Measurements from ENCODE around the gene TPBGL.

The TPBGL gene

DNA sequence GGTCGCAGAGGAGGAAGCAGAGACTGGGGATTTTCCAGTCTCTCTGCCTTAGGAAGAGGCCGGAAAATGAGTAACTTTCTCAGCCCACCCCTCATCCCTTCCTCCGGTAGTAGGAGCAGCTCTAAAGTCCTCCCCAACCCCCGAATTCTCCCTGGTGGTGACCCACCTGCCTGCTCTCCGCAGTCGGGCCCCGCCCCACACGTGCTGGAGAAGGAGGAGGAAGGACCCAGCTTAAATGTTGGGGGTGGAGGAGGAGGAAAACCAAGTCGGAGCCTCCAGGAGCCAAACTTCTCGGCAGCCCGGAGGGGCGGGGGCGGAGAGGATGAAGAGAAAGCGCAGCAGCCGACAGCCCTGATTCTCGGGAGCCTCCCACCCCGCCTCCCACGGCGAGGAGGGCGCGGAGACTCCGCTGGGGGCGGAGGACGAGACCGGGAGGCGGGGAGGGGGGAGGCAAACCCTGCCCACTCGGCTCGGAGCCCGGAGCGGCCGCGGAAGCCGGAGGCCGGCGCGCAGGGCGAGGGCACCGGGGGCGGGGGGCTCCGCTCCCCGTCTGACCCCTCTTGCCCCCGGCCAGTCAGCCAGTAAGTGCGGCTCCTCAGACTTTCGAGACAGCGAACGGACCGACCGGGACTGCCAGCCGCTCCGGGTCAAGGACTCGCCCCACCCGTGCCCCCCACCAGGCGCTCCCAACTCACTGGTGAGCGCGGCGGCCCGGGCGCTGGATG is at the start of gene TPBGL:
TPBGL (plus strand) TSS at position 464 of the 725 bp plus-strand sequence. CDS start 276 bp downstream, outside the sequence.
- no peak for DNase-seq

DNA sequence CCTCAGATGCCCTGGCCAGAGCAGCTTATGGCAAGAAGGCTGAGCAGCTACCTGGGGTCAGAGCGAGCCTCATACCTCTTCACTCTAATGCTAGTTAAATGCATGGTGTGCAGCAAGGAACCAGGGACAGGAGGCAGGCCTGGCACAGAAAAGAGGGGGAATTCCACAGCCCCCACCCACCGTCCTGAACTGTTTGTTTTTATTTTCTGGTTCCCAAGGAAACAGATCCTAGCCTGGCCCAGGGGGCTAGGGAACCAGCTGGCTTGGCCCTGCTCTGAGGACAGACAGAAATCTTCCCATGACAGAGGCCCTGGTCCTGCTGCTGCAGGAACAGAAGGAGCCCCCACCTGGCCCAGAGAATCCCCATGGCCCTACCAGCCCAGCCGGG is 49.2 kb upstream of the TPBGL start:
- no peak for DNase-seq

GRCh38 chr11:75193271-75193670 is 47.3 kb upstream of the TPBGL start:
- DNase-seq, result no peak

- DNase-seq, result no peak
Measured at GRCh38 chr11:75193711-75194110, 46.9 kb upstream of the TPBGL start.

- no peak for DNase-seq
Measured at GRCh38 chr11:75194147-75194546, 46.4 kb upstream of the TPBGL start.

GRCh38 chr11:75195167-75195962 is 45.2 kb upstream of the TPBGL start:
- no peak for DNase-seq

GRCh38 chr11:75196426-75196825 is 44.1 kb upstream of the TPBGL start:
- DNase-seq, result no peak

- no peak for DNase-seq
Measured at GRCh38 chr11:75197512-75198277, 42.9 kb upstream of the TPBGL start.

- DNase-seq, result no peak
Measured at GRCh38 chr11:75198278-75198973, 42.1 kb upstream of the TPBGL start.

GRCh38 chr11:75199412-75199955 is 41.1 kb upstream of the TPBGL start:
- DNase-seq, result no peak

GRCh38 chr11:75200051-75200450 is 40.5 kb upstream of the TPBGL start:
- DNase-seq, result no peak

DNA sequence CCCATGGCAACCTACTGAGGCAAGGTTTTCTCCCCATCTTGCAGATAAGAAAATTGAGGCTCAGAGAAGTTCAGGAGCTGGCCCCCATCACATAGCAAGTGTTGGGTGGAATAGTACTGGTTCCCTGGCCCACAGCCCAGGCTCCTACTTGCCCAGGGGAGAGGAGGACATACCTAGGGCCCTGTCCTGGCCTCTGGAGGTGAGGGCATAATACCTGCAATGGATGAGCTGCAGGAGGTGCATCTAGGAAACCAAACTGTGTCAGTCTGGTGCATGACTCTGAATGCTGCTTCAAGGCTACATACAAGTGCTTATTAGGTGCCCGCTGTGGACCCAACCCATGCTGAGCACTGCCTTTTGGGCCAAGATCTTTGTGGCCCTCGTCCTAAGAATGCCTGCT is 40.0 kb upstream of the TPBGL start:
- DNase-seq, result no peak

DNA sequence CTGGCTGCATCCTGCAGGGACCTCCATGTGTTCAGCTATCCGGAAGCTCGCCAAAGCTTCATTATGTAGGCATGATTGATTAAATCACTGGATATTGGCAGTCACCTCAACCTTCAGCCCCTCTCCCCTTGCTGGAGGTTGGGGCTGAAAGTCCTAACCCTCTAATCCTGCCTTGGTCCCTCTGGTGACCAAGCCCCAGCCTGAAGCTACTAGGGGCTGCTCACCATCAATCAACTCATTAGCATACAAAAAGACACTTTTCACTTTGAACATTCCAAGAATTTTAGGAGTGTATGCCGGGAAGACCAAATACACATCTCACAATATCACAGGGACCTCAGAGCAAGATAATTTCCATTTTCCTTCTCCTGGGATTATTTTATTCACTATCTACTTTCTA is 38.8 kb upstream of the TPBGL start:
- no peak for DNase-seq

DNA sequence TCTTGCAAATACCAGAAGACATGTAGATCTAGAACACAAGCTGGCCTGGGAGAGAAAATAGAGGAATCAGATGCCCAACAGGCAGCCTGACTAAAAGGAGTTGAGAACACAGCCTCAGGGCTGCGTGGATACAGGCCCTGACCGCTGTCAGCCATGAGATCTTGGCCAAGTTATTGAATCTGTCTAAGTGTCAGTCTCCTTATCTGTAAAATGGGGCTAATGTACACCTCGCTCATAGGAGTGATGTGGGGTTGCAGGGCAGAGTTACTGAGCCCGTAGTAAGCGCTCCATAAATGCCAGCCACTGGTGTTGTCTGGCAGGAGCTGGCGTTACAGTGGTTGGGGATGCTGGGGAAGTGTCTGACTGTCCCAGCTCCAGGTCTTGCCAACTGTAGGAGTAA is 38.4 kb upstream of the TPBGL start:
- no peak for DNase-seq

DNA sequence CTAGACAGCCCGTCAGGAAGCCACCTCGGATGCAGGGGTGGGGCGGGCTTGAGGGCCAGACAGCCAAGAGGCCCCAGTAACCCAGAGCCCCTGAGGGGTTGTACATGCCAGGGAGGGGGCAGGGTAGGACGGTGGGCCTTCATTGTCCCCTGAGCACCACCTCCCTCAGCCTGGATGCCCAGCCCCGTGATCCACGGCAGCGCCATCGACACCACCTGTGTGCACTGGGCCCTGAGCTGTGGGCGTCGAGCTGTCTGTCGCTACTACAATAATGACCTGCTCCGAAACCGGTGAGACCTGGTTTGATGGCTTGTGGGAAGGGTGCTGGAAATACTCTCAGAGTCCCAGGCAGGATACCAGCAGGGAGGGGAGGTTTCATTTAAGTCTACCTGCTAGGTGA is 37.4 kb upstream of the TPBGL start:
- no peak for DNase-seq

DNA sequence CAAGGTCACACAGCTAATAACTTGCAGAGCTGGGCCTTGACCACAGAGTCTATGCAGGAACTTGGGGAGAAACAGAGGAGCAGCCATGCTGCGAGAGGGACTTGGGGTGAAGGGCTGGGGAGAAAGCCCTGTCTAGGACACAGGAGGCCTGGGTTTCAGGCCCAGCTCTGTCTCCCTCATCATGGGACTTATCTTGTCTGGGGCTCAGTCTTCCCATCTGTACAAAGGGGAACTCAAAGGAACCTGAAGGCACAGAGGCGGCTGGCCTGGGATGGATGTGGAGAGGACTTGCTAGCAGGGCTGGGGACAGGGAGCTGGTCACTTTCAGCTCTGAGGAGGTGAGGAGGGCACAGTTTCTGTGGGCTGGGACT is 36.9 kb upstream of the TPBGL start:
- DNase-seq, result no peak

DNA sequence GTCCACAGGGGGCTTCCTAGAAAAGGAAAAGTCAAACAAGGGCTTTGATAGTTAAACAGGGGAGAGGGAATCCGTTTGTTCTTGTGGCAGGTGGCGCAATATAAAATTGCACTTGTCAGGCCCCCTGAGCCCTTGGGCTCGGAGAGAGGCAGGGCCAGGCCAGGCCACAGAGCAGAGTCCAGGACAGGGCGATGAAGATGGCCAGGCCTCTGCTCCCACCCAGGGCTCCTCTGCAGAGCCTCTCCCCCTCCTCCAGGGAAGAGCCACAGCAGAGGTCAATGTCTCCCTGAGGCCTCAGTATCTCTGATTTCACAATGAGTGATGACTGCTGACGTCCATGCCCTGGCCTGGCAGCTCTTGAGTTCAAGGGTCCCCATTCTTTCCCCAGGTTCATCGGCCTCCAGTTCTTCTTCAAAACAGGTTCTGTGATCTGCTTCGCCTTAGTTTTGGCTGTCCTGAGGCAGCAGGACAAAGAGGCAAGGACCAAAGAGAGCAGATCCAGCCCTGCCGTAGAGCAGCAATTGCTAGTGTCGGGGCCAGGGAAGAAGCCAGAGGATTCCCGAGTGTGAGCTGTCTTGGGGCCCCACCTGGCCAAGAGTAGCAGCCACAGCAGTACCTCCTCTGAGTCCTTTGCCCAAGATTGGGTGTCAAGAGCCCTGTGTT is 36.4 kb upstream of the TPBGL start:
- no peak for DNase-seq

GRCh38 chr11:75204685-75205563 is 35.6 kb upstream of the TPBGL start:
- DNase-seq, result peak; percentile 62 to 89 (median 76)

DNA sequence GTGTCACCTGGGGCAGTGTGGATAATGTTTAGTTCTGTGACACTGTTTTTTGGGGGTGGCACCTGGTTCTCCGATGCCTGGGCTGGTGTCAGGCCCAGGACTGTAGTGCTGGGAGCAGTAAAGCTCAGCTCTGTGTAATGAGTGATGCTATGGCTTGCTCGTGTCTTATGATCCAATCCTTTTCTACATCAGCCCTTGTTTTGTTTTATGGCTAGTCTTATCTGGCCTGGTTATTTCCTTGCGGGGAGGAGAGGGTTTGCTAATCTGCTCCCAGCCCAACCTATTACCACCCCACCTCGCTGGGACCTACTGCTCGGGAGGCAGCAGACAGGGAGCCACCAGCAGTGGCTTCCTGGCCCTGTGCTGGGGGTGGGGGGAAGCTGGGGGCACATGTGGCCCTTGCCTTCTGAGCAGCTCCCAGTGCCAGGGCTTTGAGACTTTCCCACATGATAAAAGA is 35.0 kb upstream of the TPBGL start:
- no peak for DNase-seq

GRCh38 chr11:75208446-75208845 is 32.1 kb upstream of the TPBGL start:
- no peak for DNase-seq

GRCh38 chr11:75212411-75212810 is 28.2 kb upstream of the TPBGL start:
- no peak for DNase-seq
